Glutamatergic neuron (in vitro differentiated cells): ENCODE measurements around the gene FBLIM1. TPM values are rescaled to one million over a fixed set of nuclear protein-coding genes. Genes with fewer than 3 reads are reported as not detected.

ENCODE experiments used
- DNase-seq: peaks from one replicate; pipeline ENCODE4 v3.0.0; 2022
- H3K27ac Mint-ChIP-seq: one replicate; pipeline ENCODE4 v1.8.0; 2020; ENCODE audit warnings: mild to moderate bottlenecking, mixed read lengths, inconsistent platforms; ENCODE audit not compliant: unreplicated experiment
- H3K27me3 Mint-ChIP-seq: one replicate; pipeline ENCODE4 v1.8.0; 2020; ENCODE audit warnings: mild to moderate bottlenecking, moderate library complexity, mixed read lengths, inconsistent platforms; ENCODE audit not compliant: unreplicated experiment
- H3K36me3 Mint-ChIP-seq: one replicate; pipeline ENCODE4 v1.8.0; 2020; ENCODE audit warnings: mild to moderate bottlenecking, mixed read lengths, inconsistent platforms; ENCODE audit not compliant: unreplicated experiment
- H3K4me1 Mint-ChIP-seq: one replicate; pipeline ENCODE4 v1.8.0; 2020; ENCODE audit warnings: mild to moderate bottlenecking, low read depth, mixed read lengths, inconsistent platforms; ENCODE audit not compliant: unreplicated experiment
- H3K4me3 Mint-ChIP-seq: one replicate; pipeline ENCODE4 v1.8.0; 2020; ENCODE audit warnings: mild to moderate bottlenecking, mixed read lengths, inconsistent platforms; ENCODE audit not compliant: unreplicated experiment
- H3K9me3 Mint-ChIP-seq: one replicate; pipeline ENCODE4 v1.8.0; 2020; ENCODE audit warnings: mild to moderate bottlenecking, moderate library complexity, mixed read lengths, inconsistent platforms; ENCODE audit not compliant: unreplicated experiment
- total RNA-seq: library from RNA; stranded (reverse); fragmentation: NEBNext Ultra II Directional; extraction: Animal tissue kit (Norgen Biotek cat#: 25700); gene quantifications from one replicate; pipeline ENCODE4 v1.2.1, GENCODE V29; 2021; ENCODE audit not compliant: unreplicated experiment
- TF ChIP-seq, protein P1 (sequence below): fragments of 200-600 bp; sonication (generic); IDR thresholded peaks from one replicate; pipeline ENCODE4 v1.5.0; 2021; ENCODE audit not compliant: partially characterized antibody, unreplicated experiment

Gene FBLIM1
- total RNA-seq, 1 donor from 2014 or later: 29.9 TPM

- no peak for DNase-seq
- Mint-ChIP-seq H3K27ac (no peak overlapping the region), H3K27me3 (peaks cover 7% of the 10 kb centered on the region), H3K36me3 (no peaks in the 10 kb centered on the region), H3K4me3 (no peak overlapping the region), H3K9me3 (peaks cover 5% of the 10 kb centered on the region), H3K4me1 (peaks cover 4% of the 10 kb centered on the region)
- TF ChIP-seq, protein P1, sequence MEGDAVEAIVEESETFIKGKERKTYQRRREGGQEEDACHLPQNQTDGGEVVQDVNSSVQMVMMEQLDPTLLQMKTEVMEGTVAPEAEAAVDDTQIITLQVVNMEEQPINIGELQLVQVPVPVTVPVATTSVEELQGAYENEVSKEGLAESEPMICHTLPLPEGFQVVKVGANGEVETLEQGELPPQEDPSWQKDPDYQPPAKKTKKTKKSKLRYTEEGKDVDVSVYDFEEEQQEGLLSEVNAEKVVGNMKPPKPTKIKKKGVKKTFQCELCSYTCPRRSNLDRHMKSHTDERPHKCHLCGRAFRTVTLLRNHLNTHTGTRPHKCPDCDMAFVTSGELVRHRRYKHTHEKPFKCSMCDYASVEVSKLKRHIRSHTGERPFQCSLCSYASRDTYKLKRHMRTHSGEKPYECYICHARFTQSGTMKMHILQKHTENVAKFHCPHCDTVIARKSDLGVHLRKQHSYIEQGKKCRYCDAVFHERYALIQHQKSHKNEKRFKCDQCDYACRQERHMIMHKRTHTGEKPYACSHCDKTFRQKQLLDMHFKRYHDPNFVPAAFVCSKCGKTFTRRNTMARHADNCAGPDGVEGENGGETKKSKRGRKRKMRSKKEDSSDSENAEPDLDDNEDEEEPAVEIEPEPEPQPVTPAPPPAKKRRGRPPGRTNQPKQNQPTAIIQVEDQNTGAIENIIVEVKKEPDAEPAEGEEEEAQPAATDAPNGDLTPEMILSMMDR: no peak
Observed at GRCh38 chr1:15830258-15830657, 71.7 kb downstream of the FBLIM1 start.

GRCh38 chr1:15833069-15833679 lies 74.6 kb downstream of the FBLIM1 start:
- Mint-ChIP-seq H3K4me3 (peak overlapping the region; percentile 97), H3K27me3 (peaks cover 11% of the 10 kb centered on the region), H3K27ac (peak overlapping the region; percentile 28), H3K4me1 (peaks cover 4% of the 10 kb centered on the region), H3K9me3 (peaks cover 11% of the 10 kb centered on the region), H3K36me3 (no peaks in the 10 kb centered on the region)
- no peak for DNase-seq
- TF ChIP-seq, protein P1: no peak

- H3K27me3 Mint-ChIP-seq: peaks cover 11% of the 10 kb centered on the region
- peaks cover 4% of the 10 kb centered on the region for H3K4me1 Mint-ChIP-seq
- no peaks in the 10 kb centered on the region for H3K36me3 Mint-ChIP-seq
- peaks cover 11% of the 10 kb centered on the region for H3K9me3 Mint-ChIP-seq
- peak overlapping the region; percentile 100 for H3K27ac Mint-ChIP-seq
- peak overlapping the region; percentile 97 for H3K4me3 Mint-ChIP-seq
- TF ChIP-seq, protein P1: no peak
- DNase-seq: no peak
Observed at GRCh38 chr1:15833842-15834405, 75.3 kb downstream of the FBLIM1 start.

- TF ChIP-seq, protein P1: no peak
- Mint-ChIP-seq H3K27ac (peak overlapping the region; percentile 100), H3K9me3 (peaks cover 11% of the 10 kb centered on the region), H3K36me3 (no peaks in the 10 kb centered on the region), H3K4me3 (peak overlapping the region; percentile 97), H3K4me1 (peaks cover 4% of the 10 kb centered on the region), H3K27me3 (peaks cover 11% of the 10 kb centered on the region)
- DNase-seq: peak; percentile 90
Observed at GRCh38 chr1:15834406-15835204, 76.0 kb downstream of the FBLIM1 start.
